Mesenchymal stem cell (in vitro differentiated cells and primary cell): Measurements from ENCODE around the gene VTCN1.
A peak's percentile ranks its signal among the peaks of the same experiment; 100 is the strongest.

Source experiments
- DNase-seq: peaks from one replicate; pipeline ENCODE4 v3.0.0-alpha.2; 2013
- H2AFZ ChIP-seq: one replicate; pipeline ENCODE4 v1.6.1; 2013; ENCODE audit warnings: low read depth, mild to moderate bottlenecking, control low read depth, inconsistent platforms, low read length, moderate library complexity
- H2AK5ac ChIP-seq: 2 replicates; pipeline ENCODE4 v1.6.1; 2013; ENCODE audit warnings: low read length, moderate library complexity, mild to moderate bottlenecking, inconsistent platforms; ENCODE audit not compliant: severe bottlenecking
- H2BK120ac ChIP-seq: one replicate; pipeline ENCODE4 v1.6.1; 2013; ENCODE audit warnings: low read depth, mild to moderate bottlenecking, inconsistent platforms, low read length, moderate library complexity
- H2BK12ac ChIP-seq, 2 experiments: one replicate each; pipeline ENCODE4 v1.6.1; 2013; ENCODE audit warnings: inconsistent platforms in 2 of 2, low read length in 2 of 2, mild to moderate bottlenecking in 2 of 2, moderate library complexity in 2 of 2, control low read depth in 1 of 2
- H2BK15ac ChIP-seq: one replicate; pipeline ENCODE4 v1.6.1; 2013; ENCODE audit warnings: mild to moderate bottlenecking, low read depth, inconsistent platforms; ENCODE audit not compliant: poor library complexity, severe bottlenecking
- H2BK5ac ChIP-seq: 2 replicates; pipeline ENCODE4 v1.6.1; 2013; ENCODE audit warnings: low read depth, mild to moderate bottlenecking, low read length, control low read depth, inconsistent platforms; ENCODE audit not compliant: poor library complexity, severe bottlenecking
- H3K14ac ChIP-seq, 2 experiments: one replicate each; pipeline ENCODE4 v1.6.1; 2013; ENCODE audit warnings: inconsistent platforms in 2 of 2, low read length in 2 of 2, control low read depth in 1 of 2, mild to moderate bottlenecking in 1 of 2, moderate library complexity in 1 of 2
- H3K18ac ChIP-seq, 2 experiments: one replicate each; pipeline ENCODE4 v1.6.1; 2013; ENCODE audit warnings: inconsistent platforms in 2 of 2, low read length in 2 of 2, control low read depth in 1 of 2, low read depth in 1 of 2, mild to moderate bottlenecking in 1 of 2
- H3K23ac ChIP-seq, 2 experiments: one replicate each; pipeline ENCODE4 v1.6.1; 2013; ENCODE audit warnings: inconsistent platforms in 2 of 2, low read length in 2 of 2, mild to moderate bottlenecking in 2 of 2, moderate library complexity in 2 of 2, control low read depth in 1 of 2
- H3K27ac ChIP-seq: 2 replicates; pipeline ENCODE4 v1.5.1; 2013; ENCODE audit warnings: mild to moderate bottlenecking, moderate library complexity, low read length, control low read depth, inconsistent platforms; ENCODE audit not compliant: poor library complexity, severe bottlenecking
- H3K27me3 ChIP-seq, 2 experiments: 2 replicates each; pipeline versions ENCODE4 v1.6.1 to v1.7.0; 2013; ENCODE audit warnings: low read length in 2 of 2, mild to moderate bottlenecking in 2 of 2, moderate library complexity in 2 of 2, control low read depth in 1 of 2, inconsistent platforms in 1 of 2; ENCODE audit not compliant: control insufficient read depth in 1 of 2, insufficient read depth in 1 of 2
- H3K36me3 ChIP-seq, 2 experiments: 2 replicates each; pipeline versions ENCODE4 v1.6.1 to v1.7.0; 2013; ENCODE audit warnings: low read length in 2 of 2, control low read depth in 1 of 2, inconsistent platforms in 1 of 2, low read depth in 1 of 2, mild to moderate bottlenecking in 1 of 2; ENCODE audit not compliant: insufficient read depth in 2 of 2, control insufficient read depth in 1 of 2
- H3K4ac ChIP-seq, 2 experiments: one replicate each; pipeline ENCODE4 v1.6.1; 2013; ENCODE audit warnings: inconsistent platforms in 2 of 2, low read length in 2 of 2, mild to moderate bottlenecking in 2 of 2, moderate library complexity in 2 of 2, control low read depth in 1 of 2, low read depth in 1 of 2
- H3K4me1 ChIP-seq: 2 replicates; pipeline ENCODE4 v1.6.1; 2013; ENCODE audit warnings: low read depth, low read length, control low read depth; ENCODE audit not compliant: control insufficient read depth, insufficient read depth
- H3K4me2 ChIP-seq: 2 replicates; pipeline ENCODE4 v1.6.1; 2013; ENCODE audit warnings: low read length, mild to moderate bottlenecking, inconsistent platforms; ENCODE audit not compliant: poor library complexity, severe bottlenecking
- H3K4me3 ChIP-seq, 2 experiments: 2 replicates each; pipeline versions ENCODE4 v1.5.1 to v1.7.0; 2013; ENCODE audit warnings: low read length in 2 of 2, mild to moderate bottlenecking in 2 of 2, control low read depth in 1 of 2, low read depth in 1 of 2; ENCODE audit not compliant: insufficient read depth in 1 of 2
- H3K79me1 ChIP-seq: replicated peaks from 2 replicates; pipeline ENCODE4 v1.6.1; 2013; ENCODE audit warnings: mild to moderate bottlenecking, control low read depth, low read length, inconsistent platforms; ENCODE audit not compliant: poor library complexity, severe bottlenecking
- H3K9ac ChIP-seq: 2 replicates; pipeline ENCODE4 v1.7.0; 2013; ENCODE audit warnings: mild to moderate bottlenecking, low read length, moderate library complexity
- H3K9me3 ChIP-seq: 2 replicates; pipeline ENCODE4 v1.7.0; 2013; ENCODE audit warnings: mild to moderate bottlenecking, low read length; ENCODE audit not compliant: control insufficient read depth
- H4K8ac ChIP-seq: one replicate; pipeline ENCODE4 v1.6.1; 2013; ENCODE audit warnings: inconsistent platforms, mild to moderate bottlenecking, low read length, moderate library complexity
- H4K91ac ChIP-seq: one replicate; pipeline ENCODE4 v1.6.1; 2013; ENCODE audit warnings: mild to moderate bottlenecking, low read length, inconsistent platforms
- WGBS: methylation state at CpG from one replicate; pipeline ENCODE4 v1.1.7; 2013; ENCODE audit warnings: mixed read lengths; 5-methylcytosine and 5-hydroxymethylcytosine counted together

VTCN1 gene

GRCh38 chr1:117173006-117173405 lies 37.7 kb downstream of the VTCN1 start:
- Histone ChIP-seq H2BK5ac (no peak overlapping the region), H3K4ac (no peak overlapping the region), H2BK120ac (no peak overlapping the region), H2BK15ac (no peak overlapping the region), H2AK5ac (no peak overlapping the region), H3K23ac (no peak overlapping the region), H2AFZ (no peak overlapping the region), H3K18ac (no peak overlapping the region), H3K36me3 (no peaks in the 10 kb centered on the region), H3K4me1 (peaks cover 8% of the 10 kb centered on the region), H3K4me2 (no peak overlapping the region), H3K9ac (no peak overlapping the region), H3K4me3 (no peak overlapping the region), H4K8ac (no peak overlapping the region), H4K91ac (no peak overlapping the region), H3K79me1 (no peaks in the 10 kb centered on the region), H3K9me3 (no peaks in the 10 kb centered on the region), H3K27me3 (peaks cover 0 to 3% of the 10 kb centered on the region in 2 experiments), H3K14ac (no peak overlapping the region), H3K27ac (no peak overlapping the region), H2BK12ac (no peak overlapping the region)
- WGBS = 98% methylated on average over 9 of the region's 10 CpGs
- no peak for DNase-seq

GRCh38 chr1:117171900-117172511 lies 38.7 kb downstream of the VTCN1 start:
- Histone ChIP-seq H3K4me1 (peaks cover 6% of the 10 kb centered on the region), H3K9me3 (no peaks in the 10 kb centered on the region), H3K79me1 (no peaks in the 10 kb centered on the region), H2BK5ac (no peak overlapping the region), H3K27ac (no peak overlapping the region), H2BK15ac (no peak overlapping the region), H3K4ac (no peak overlapping the region), H4K8ac (no peak overlapping the region), H3K4me3 (no peak overlapping the region), H2BK12ac (no peak overlapping the region), H3K9ac (no peak overlapping the region), H3K36me3 (no peaks in the 10 kb centered on the region), H3K4me2 (no peak overlapping the region), H4K91ac (no peak overlapping the region), H2AK5ac (no peak overlapping the region), H3K27me3 (peaks cover 0 to 3% of the 10 kb centered on the region in 2 experiments), H2BK120ac (no peak overlapping the region), H3K18ac (no peak overlapping the region), H3K23ac (no peak overlapping the region), H2AFZ (no peak overlapping the region), H3K14ac (no peak overlapping the region)
- DNase-seq = no peak
- WGBS = 89% methylated on average over 18 of the region's 18 CpGs

- no peak for DNase-seq
- no peak overlapping the region for H3K4me2 ChIP-seq
Measured at GRCh38 chr1:117169871-117170596, 40.7 kb downstream of the VTCN1 start.

GRCh38 chr1:117167402-117167801 lies 43.3 kb downstream of the VTCN1 start:
- no peak overlapping the region for H2BK15ac ChIP-seq
- no peak overlapping the region for H4K91ac ChIP-seq
- H2BK120ac ChIP-seq = no peak overlapping the region

More at GRCh38 chr1:117169871-117170596, 40.7 kb downstream of the VTCN1 start:
- Histone ChIP-seq H3K79me1 (no peaks in the 10 kb centered on the region), H3K9ac (no peak overlapping the region), H3K36me3 (no peaks in the 10 kb centered on the region), H2BK15ac (no peak overlapping the region), H2BK5ac (no peak overlapping the region), H3K4ac (no peak overlapping the region), H3K27me3 (peaks cover 0 to 3% of the 10 kb centered on the region in 2 experiments), H3K4me1 (peaks cover 6% of the 10 kb centered on the region), H2AK5ac (no peak overlapping the region), H3K18ac (no peak overlapping the region), H2BK12ac (no peak overlapping the region), H4K8ac (no peak overlapping the region), H2AFZ (no peak overlapping the region), H3K9me3 (no peaks in the 10 kb centered on the region), H3K23ac (no peak overlapping the region), H4K91ac (no peak overlapping the region), H3K4me3 (no peak overlapping the region), H2BK120ac (no peak overlapping the region), H3K27ac (peak overlapping the region; percentile 50), H3K14ac (no peak overlapping the region)
- WGBS = 87% methylated on average over 4 of the region's 4 CpGs

More at GRCh38 chr1:117167402-117167801, 43.3 kb downstream of the VTCN1 start:
- Histone ChIP-seq H2BK5ac (no peak overlapping the region), H3K27ac (no peak overlapping the region), H3K23ac (no peak overlapping the region), H3K27me3 (no peaks in the 10 kb centered on the region), H3K4ac (no peak overlapping the region), H4K8ac (no peak overlapping the region), H3K4me1 (peaks cover 12% of the 10 kb centered on the region), H3K36me3 (no peaks in the 10 kb centered on the region), H2AFZ (no peak overlapping the region), H2AK5ac (no peak overlapping the region), H3K14ac (no peak overlapping the region), H3K18ac (no peak overlapping the region), H3K4me2 (no peak overlapping the region), H2BK12ac (no peak overlapping the region), H3K9ac (no peak overlapping the region), H3K4me3 (no peak overlapping the region), H3K9me3 (no peaks in the 10 kb centered on the region), H3K79me1 (no peaks in the 10 kb centered on the region)
- DNase-seq = peak; percentile 19
